HepG2 (cell line): ENCODE results near the gene CELSR2. TPM values are rescaled to one million over a fixed set of nuclear protein-coding genes. Genes with fewer than 3 reads are reported as not detected.

ENCODE experiments used
- BCL6 ChIP-seq: IDR thresholded peaks from 2 replicates; pipeline ENCODE4 v1.6.1; 2016; ENCODE audit warnings: missing genetic modification reagents, missing compliant biosample characterization
- BCLAF1 ChIP-seq: fragments of 450-650 bp; IDR thresholded peaks from 2 replicates; pipeline ENCODE4 v1.6.1; 2017; ENCODE audit warnings: mild to moderate bottlenecking
- BRCA1 ChIP-seq: sonication (generic); formaldehyde crosslinking; IDR thresholded peaks from 2 replicates; pipeline ENCODE4 v1.4.0; 2020; ENCODE audit warnings: missing genetic modification reagents
- CEBPG ChIP-seq: IDR thresholded peaks from 2 replicates; pipeline ENCODE4 v1.6.1; 2016
- CREM ChIP-seq, 2 experiments: sonication (generic) in 1 of 2; formaldehyde crosslinking in 1 of 2; IDR thresholded peaks; 2 replicates each; pipeline versions ENCODE4 v1.4.0 to v1.6.1; 2016 to 2020; ENCODE audit warnings: antibody characterized with exemption in 1 of 2, mild to moderate bottlenecking in 1 of 2, missing genetic modification reagents in 1 of 2
- EZH2 ChIP-seq: conservative IDR thresholded peaks from 2 replicates; pipeline ENCODE4 v1.6.1; 2012; ENCODE audit warnings: mild to moderate bottlenecking, low read depth, low read length, moderate library complexity
- FOXJ3 ChIP-seq: sonication (generic); formaldehyde crosslinking; IDR thresholded peaks from 2 replicates; pipeline ENCODE4 v1.4.0; 2020; ENCODE audit warnings: missing genetic modification reagents, mild to moderate bottlenecking, borderline replicate concordance
- MXD4 ChIP-seq: IDR thresholded peaks from 2 replicates; pipeline ENCODE4 v1.6.1; 2016; ENCODE audit warnings: mild to moderate bottlenecking, missing biosample characterization, missing genetic modification reagents
- NFKB2 ChIP-seq: sonication (generic); formaldehyde crosslinking; IDR thresholded peaks from 2 replicates; pipeline ENCODE4 v1.4.0; 2020; ENCODE audit warnings: missing genetic modification reagents, borderline replicate concordance
- RELA ChIP-seq: sonication (generic); formaldehyde crosslinking; IDR thresholded peaks from 2 replicates; pipeline ENCODE4 v1.4.0; 2020; ENCODE audit warnings: missing genetic modification reagents
- TBX3 ChIP-seq: fragments of 450-650 bp; IDR thresholded peaks from 2 replicates; pipeline ENCODE4 v1.6.1; 2017; ENCODE audit warnings: antibody characterized with exemption, mild to moderate bottlenecking, inconsistent platforms, borderline replicate concordance
- ZBTB43 ChIP-seq: sonication (generic); formaldehyde crosslinking; conservative IDR thresholded peaks from 2 replicates; pipeline ENCODE4 v1.4.0; 2020; ENCODE audit warnings: missing genetic modification reagents
- ZNF124 ChIP-seq: sonication (generic); formaldehyde crosslinking; IDR thresholded peaks from 2 replicates; pipeline ENCODE4 v1.4.0; 2020; ENCODE audit warnings: missing genetic modification reagents
- ZNF263 ChIP-seq: sonication (generic); formaldehyde crosslinking; IDR thresholded peaks from 2 replicates; pipeline ENCODE4 v1.4.0; 2020; ENCODE audit warnings: missing genetic modification reagents
- ZNF331 ChIP-seq: sonication (generic); formaldehyde crosslinking; IDR thresholded peaks from 2 replicates; pipeline ENCODE4 v1.4.0; 2020; ENCODE audit warnings: missing genetic modification reagents
- ZNF549 ChIP-seq: sonication (generic); formaldehyde crosslinking; IDR thresholded peaks from 2 replicates; pipeline ENCODE4 v1.5.0; 2020; ENCODE audit warnings: missing genetic modification reagents
- ZNF572 ChIP-seq: sonication (generic); formaldehyde crosslinking; IDR thresholded peaks from 2 replicates; pipeline ENCODE4 v1.5.1; 2020; ENCODE audit warnings: mild to moderate bottlenecking, missing genetic modification reagents
- ZNF792 ChIP-seq: IDR thresholded peaks from 2 replicates; pipeline ENCODE4 v1.6.1; 2016
- polyA plus RNA-seq, 8 experiments: library from polyadenylated mRNA; depleted of rRNA in 3 of 8; stranded (reverse) in 7 of 8; unstranded in 1 of 8; fragments of >200 nt; fragmentation: Illumina TruSeq in 4 of 8; extraction: Trizol in 4 of 8; gene quantifications; 2 replicates each; pipeline versions ENCODE4 v1.2.1 to v1.2.3, GENCODE V29; 2011 to 2016; ENCODE audit warnings: low read depth in 4 of 8, missing spikeins in 1 of 8, mixed read lengths in 1 of 8; ENCODE audit not compliant: insufficient read depth in 1 of 8
- total RNA-seq, 5 experiments: library from RNA; depleted of rRNA; stranded (reverse); fragments of >200 nt; fragmentation: Illumina TruSeq; extraction: Trizol; gene quantifications; 2 replicates each; pipeline ENCODE4 v1.2.3, GENCODE V29; 2016; ENCODE audit warnings: low read depth in 1 of 5
- TF ChIP-seq, protein P1 (sequence below): sonication (generic); formaldehyde crosslinking; IDR thresholded peaks from 2 replicates; pipeline ENCODE4 v1.5.0; 2020; ENCODE audit warnings: mild to moderate bottlenecking, missing genetic modification reagents
- TF ChIP-seq, protein P2 (sequence below), 2 experiments: sonication (generic) in 1 of 2; formaldehyde crosslinking in 1 of 2; IDR thresholded peaks; 2 replicates each; pipeline versions ENCODE4 v1.4.0 to v1.6.1; 2018 to 2020; ENCODE audit warnings: missing genetic modification reagents in 2 of 2, borderline replicate concordance in 1 of 2, low read depth in 1 of 2, mild to moderate bottlenecking in 1 of 2, missing biosample characterization in 1 of 2

The CELSR2 gene
- total and polyA plus RNA-seq, 2 of the 13 experiments (the other 11 are each of a cell fraction or from before 2014, with no cell fraction given): 4.0 to 6.6 TPM

DNA sequence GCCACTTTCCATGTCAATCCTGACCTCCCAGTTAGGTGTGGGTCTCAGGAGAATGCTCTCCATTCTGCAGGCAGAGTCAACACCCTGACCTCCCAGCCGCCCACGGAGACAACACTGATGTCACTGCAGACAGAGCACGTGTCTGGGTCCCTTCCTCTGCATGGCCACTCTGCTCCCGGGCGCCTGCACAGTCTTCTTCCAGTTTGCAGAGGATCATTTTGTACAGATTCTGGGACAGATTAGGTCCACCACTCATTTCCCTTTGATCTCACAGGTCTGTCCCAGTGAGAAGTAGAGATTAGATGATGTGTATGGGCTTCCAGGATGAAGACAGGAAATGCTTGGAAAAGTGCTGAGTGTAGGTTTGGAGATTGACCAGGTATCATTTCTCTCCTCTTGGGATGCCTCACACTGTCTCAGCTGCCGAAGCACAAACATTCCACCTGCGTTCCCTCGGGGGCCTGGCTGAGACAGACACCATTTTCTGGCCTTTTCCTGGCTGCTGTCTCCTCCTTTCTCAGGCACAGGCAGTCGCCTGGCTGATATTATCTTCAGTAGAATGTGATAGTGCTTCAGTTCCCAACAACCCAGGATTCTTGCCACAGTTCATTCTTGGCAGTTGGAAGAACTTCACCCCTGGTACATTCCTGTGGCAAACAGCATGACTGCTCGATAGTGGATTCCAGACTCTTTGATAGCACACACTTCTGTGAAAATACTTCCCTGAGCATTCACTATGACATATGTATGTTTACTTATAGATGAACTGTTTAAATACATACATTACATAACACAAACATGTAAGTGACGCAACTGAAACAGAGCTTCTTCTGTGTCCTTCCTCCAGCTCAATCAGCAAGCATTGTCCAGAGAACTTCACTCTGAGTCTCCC, 49.6 kb downstream of the CELSR2 start (continued):
- TF ChIP-seq NFKB2 (CRISPR knock-in tag): peak; percentile 95; the same call in 1 of the 2 replicates
- TF ChIP-seq, protein P1, sequence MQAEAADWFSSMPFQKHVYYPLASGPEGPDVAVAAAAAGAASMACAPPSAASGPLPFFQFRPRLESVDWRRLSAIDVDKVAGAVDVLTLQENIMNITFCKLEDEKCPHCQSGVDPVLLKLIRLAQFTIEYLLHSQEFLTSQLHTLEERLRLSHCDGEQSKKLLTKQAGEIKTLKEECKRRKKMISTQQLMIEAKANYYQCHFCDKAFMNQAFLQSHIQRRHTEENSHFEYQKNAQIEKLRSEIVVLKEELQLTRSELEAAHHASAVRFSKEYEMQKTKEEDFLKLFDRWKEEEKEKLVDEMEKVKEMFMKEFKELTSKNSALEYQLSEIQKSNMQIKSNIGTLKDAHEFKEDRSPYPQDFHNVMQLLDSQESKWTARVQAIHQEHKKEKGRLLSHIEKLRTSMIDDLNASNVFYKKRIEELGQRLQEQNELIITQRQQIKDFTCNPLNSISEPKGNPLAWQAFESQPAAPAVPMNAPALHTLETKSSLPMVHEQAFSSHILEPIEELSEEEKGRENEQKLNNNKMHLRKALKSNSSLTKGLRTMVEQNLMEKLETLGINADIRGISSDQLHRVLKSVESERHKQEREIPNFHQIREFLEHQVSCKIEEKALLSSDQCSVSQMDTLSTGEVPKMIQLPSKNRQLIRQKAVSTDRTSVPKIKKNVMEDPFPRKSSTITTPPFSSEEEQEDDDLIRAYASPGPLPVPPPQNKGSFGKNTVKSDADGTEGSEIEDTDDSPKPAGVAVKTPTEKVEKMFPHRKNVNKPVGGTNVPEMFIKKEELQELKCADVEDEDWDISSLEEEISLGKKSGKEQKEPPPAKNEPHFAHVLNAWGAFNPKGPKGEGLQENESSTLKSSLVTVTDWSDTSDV: 0 out of 2 replicates have a peak, but pooled peaks have one; percentile 56
- peak; percentile 97 for TF ChIP-seq FOXJ3 (CRISPR knock-in tag)
- peak; percentile 74; the same call in 1 of the 2 replicates for TF ChIP-seq TBX3
- no peak for TF ChIP-seq ZNF549
- peak; percentile 73; the same call in 1 of the 2 replicates for TF ChIP-seq ZNF331 (CRISPR knock-in tag)
- TF ChIP-seq, protein P2, sequence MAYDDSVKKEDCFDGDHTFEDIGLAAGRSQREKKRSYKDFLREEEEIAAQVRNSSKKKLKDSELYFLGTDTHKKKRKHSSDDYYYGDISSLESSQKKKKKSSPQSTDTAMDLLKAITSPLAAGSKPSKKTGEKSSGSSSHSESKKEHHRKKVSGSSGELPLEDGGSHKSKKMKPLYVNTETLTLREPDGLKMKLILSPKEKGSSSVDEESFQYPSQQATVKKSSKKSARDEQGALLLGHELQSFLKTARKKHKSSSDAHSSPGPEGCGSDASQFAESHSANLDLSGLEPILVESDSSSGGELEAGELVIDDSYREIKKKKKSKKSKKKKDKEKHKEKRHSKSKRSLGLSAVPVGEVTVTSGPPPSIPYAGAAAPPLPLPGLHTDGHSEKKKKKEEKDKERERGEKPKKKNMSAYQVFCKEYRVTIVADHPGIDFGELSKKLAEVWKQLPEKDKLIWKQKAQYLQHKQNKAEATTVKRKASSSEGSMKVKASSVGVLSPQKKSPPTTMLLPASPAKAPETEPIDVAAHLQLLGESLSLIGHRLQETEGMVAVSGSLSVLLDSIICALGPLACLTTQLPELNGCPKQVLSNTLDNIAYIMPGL (CRISPR knock-in tag; IDR thresholded peaks at IDR 0.05; ENCODE audit: borderline replicate concordance in 1 of 2, low read depth in 1 of 2): peak in 1 of 2 experiments; percentile 18; a peak in 1 of 4 replicates
- TF ChIP-seq ZBTB43 (CRISPR knock-in tag): peak; percentile 77; the same call in 1 of the 2 replicates
- TF ChIP-seq ZNF124: peak; percentile 38; the same call in 1 of the 2 replicates
- no peak for TF ChIP-seq BCLAF1
- no peak for TF ChIP-seq BRCA1 (CRISPR knock-in tag)
- TF ChIP-seq ZNF263 (CRISPR knock-in tag): peak; percentile 67; the same call in 1 of the 2 replicates
- peak; percentile 82 for TF ChIP-seq CREM (IDR thresholded peaks at IDR 0.05)
- TF ChIP-seq CREM (CRISPR knock-in tag; IDR thresholded peaks at IDR 0.05): no peak
- peak; percentile 97 for TF ChIP-seq CEBPG
- TF ChIP-seq ZNF792 (CRISPR knock-in tag): peak; percentile 80
- no peak for TF ChIP-seq RELA
- TF ChIP-seq EZH2: no peak
- no peak; the same call in 1 of the 2 replicates for TF ChIP-seq MXD4 (CRISPR knock-in tag)
- no peak for TF ChIP-seq ZNF572 (CRISPR knock-in tag)
- TF ChIP-seq BCL6: peak; percentile 86
